Epidermal melanocyte (primary cell): ENCODE data around the gene AANAT.

Experiments used
- DNase-seq: peaks from one replicate; pipeline ENCODE4 v3.0.0; 2011; ENCODE audit warnings: low spot score; ENCODE audit not compliant: insufficient read length

AANAT gene

GRCh38 chr17:76442341-76443338 lies 24.8 kb upstream of the AANAT start:
- no peak for DNase-seq

GRCh38 chr17:76444518-76445311 lies 22.7 kb upstream of the AANAT start:
- no peak for DNase-seq

- no peak for DNase-seq
Observed at GRCh38 chr17:76445697-76446448, 21.5 kb upstream of the AANAT start.

GRCh38 chr17:76446449-76447231 lies 20.8 kb upstream of the AANAT start:
- no peak for DNase-seq

GRCh38 chr17:76447931-76448652 lies 19.3 kb upstream of the AANAT start:
- DNase-seq: no peak

GRCh38 chr17:76449126-76449525 lies 18.3 kb upstream of the AANAT start:
- DNase-seq: no peak

- DNase-seq: no peak
Observed at GRCh38 chr17:76451506-76451905, 15.9 kb upstream of the AANAT start.

GRCh38 chr17:76452127-76452659 lies 15.2 kb upstream of the AANAT start:
- no peak for DNase-seq

GRCh38 chr17:76452660-76453430 lies 14.6 kb upstream of the AANAT start, which contains the start of gene UBE2O:
Gene UBE2O, minus strand, starts transcription at chr17:76453152. Its CDS starts 11 bp downstream, at chr17:76453141.
- DNase-seq: peak; percentile 89

- no peak for DNase-seq
Observed at GRCh38 chr17:76453431-76453743, 14.0 kb upstream of the AANAT start.

GRCh38 chr17:76458580-76459490 lies 8.6 kb upstream of the AANAT start:
- no peak for DNase-seq

GRCh38 chr17:76459674-76460073 lies 7.7 kb upstream of the AANAT start:
- DNase-seq: no peak

- peak; percentile 13 for DNase-seq
Observed at GRCh38 chr17:76461765-76462555, 5.4 kb upstream of the AANAT start.

GRCh38 chr17:76462556-76463290 lies 4.7 kb upstream of the AANAT start:
- no peak for DNase-seq

- no peak for DNase-seq
Observed at GRCh38 chr17:76466775-76467130, 650 bp upstream of the AANAT start.

- no peak for DNase-seq
Observed at GRCh38 chr17:76467809-76468633, 618 bp downstream of the AANAT start.
